Glutamatergic neuron (in vitro differentiated cells): ENCODE results near the gene ATOX1. TPM values are rescaled to one million over a fixed set of nuclear protein-coding genes. Genes with fewer than 3 reads are reported as not detected.

ENCODE experiments used
- DNase-seq: peaks from one replicate; pipeline ENCODE4 v3.0.0; 2022
- H3K27ac Mint-ChIP-seq: one replicate; pipeline ENCODE4 v1.8.0; 2020; ENCODE audit warnings: mild to moderate bottlenecking, mixed read lengths, inconsistent platforms; ENCODE audit not compliant: unreplicated experiment
- H3K27me3 Mint-ChIP-seq: one replicate; pipeline ENCODE4 v1.8.0; 2020; ENCODE audit warnings: mild to moderate bottlenecking, moderate library complexity, mixed read lengths, inconsistent platforms; ENCODE audit not compliant: unreplicated experiment
- H3K36me3 Mint-ChIP-seq: one replicate; pipeline ENCODE4 v1.8.0; 2020; ENCODE audit warnings: mild to moderate bottlenecking, mixed read lengths, inconsistent platforms; ENCODE audit not compliant: unreplicated experiment
- H3K4me1 Mint-ChIP-seq: one replicate; pipeline ENCODE4 v1.8.0; 2020; ENCODE audit warnings: mild to moderate bottlenecking, low read depth, mixed read lengths, inconsistent platforms; ENCODE audit not compliant: unreplicated experiment
- H3K4me3 Mint-ChIP-seq: one replicate; pipeline ENCODE4 v1.8.0; 2020; ENCODE audit warnings: mild to moderate bottlenecking, mixed read lengths, inconsistent platforms; ENCODE audit not compliant: unreplicated experiment
- H3K9me3 Mint-ChIP-seq: one replicate; pipeline ENCODE4 v1.8.0; 2020; ENCODE audit warnings: mild to moderate bottlenecking, moderate library complexity, mixed read lengths, inconsistent platforms; ENCODE audit not compliant: unreplicated experiment
- total RNA-seq: library from RNA; stranded (reverse); fragmentation: NEBNext Ultra II Directional; extraction: Animal tissue kit (Norgen Biotek cat#: 25700); gene quantifications from one replicate; pipeline ENCODE4 v1.2.1, GENCODE V29; 2021; ENCODE audit not compliant: unreplicated experiment
- TF ChIP-seq, protein P1 (sequence below): fragments of 200-600 bp; sonication (generic); IDR thresholded peaks from one replicate; pipeline ENCODE4 v1.5.0; 2021; ENCODE audit not compliant: partially characterized antibody, unreplicated experiment

The ATOX1 gene
- total RNA-seq, 1 donor from 2014 or later: 82.9 TPM

DNA sequence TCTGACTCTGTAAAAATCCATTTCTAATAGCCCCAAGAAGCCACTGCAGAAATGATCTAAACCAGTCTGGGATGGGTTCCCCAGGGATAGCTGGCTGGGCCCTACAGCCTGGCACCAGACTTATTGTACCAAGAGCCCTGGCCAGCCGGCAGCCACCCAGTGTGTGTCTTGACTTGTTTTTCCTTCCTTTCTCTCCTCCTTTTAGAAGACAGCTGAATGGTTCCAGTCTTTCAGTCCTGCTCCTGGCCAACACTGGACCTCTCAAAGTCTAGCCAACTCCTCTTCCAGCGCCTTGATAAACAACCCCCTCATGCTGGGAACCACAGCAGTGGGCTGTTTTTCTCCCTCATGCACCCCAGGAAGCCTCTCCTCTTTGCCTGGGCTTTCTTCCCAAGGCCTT, 34.1 kb downstream of the ATOX1 start:
- Mint-ChIP-seq H3K4me3 (no peak overlapping the region), H3K27ac (no peak overlapping the region), H3K27me3 (no peaks in the 10 kb centered on the region), H3K4me1 (peaks cover 6% of the 10 kb centered on the region), H3K9me3 (peaks cover 1% of the 10 kb centered on the region), H3K36me3 (no peaks in the 10 kb centered on the region)
- TF ChIP-seq, protein P1, sequence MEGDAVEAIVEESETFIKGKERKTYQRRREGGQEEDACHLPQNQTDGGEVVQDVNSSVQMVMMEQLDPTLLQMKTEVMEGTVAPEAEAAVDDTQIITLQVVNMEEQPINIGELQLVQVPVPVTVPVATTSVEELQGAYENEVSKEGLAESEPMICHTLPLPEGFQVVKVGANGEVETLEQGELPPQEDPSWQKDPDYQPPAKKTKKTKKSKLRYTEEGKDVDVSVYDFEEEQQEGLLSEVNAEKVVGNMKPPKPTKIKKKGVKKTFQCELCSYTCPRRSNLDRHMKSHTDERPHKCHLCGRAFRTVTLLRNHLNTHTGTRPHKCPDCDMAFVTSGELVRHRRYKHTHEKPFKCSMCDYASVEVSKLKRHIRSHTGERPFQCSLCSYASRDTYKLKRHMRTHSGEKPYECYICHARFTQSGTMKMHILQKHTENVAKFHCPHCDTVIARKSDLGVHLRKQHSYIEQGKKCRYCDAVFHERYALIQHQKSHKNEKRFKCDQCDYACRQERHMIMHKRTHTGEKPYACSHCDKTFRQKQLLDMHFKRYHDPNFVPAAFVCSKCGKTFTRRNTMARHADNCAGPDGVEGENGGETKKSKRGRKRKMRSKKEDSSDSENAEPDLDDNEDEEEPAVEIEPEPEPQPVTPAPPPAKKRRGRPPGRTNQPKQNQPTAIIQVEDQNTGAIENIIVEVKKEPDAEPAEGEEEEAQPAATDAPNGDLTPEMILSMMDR: no peak
- no peak for DNase-seq

DNA sequence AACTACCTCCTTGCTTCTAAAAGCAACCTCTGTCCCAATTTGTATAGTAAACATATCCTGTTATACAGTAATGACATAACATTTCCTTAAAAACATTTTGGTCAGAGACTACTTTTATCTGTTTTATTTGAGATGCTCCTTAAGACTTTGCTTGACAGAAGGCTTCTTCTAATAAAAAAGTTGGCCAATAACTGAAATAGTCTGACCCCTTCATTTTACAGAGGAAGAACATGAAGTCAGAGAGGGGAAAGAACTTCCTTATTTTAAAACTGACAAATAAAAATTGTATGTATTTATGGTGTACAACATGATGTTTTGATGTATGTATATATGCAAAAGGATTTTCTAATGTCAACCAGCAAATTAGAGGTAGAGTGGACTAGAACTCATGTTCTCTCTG, 35.9 kb downstream of the ATOX1 start:
- no peaks in the 10 kb centered on the region for H3K9me3 Mint-ChIP-seq
- no peak overlapping the region for H3K4me3 Mint-ChIP-seq
- H3K27me3 Mint-ChIP-seq: no peaks in the 10 kb centered on the region
- no peak for DNase-seq
- no peaks in the 10 kb centered on the region for H3K36me3 Mint-ChIP-seq
- peaks cover 10% of the 10 kb centered on the region for H3K4me1 Mint-ChIP-seq
- no peak overlapping the region for H3K27ac Mint-ChIP-seq
- TF ChIP-seq, protein P1: no peak

DNA sequence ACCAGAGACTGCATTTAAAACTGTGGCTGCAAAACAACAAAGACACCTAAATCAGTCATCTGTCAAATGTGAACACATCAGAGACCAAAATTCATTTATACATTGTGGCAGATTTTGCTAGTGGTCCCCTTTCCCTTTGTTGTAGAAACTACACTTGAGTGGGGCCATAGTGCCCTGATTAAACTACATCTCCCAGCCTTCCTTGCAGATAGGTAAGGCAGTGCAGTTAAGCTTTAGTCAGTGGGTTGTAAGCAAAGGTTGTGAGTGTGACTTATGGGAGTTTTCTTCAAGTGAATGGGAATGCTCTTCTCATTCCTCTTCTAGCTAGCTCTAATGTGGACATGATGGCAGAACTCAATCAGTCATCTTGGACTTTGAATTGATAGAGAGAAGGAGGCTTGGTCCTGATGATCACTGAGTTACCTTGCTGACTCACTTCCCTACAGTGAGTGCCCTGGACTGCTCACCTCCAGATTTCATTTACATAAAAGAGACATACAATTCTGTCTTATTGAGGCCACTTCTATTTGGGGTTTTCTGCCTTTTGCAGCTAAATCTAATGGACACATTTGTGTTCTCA, 36.5 kb downstream of the ATOX1 start:
- Mint-ChIP-seq H3K9me3 (no peaks in the 10 kb centered on the region), H3K27ac (no peak overlapping the region), H3K4me1 (peaks cover 14% of the 10 kb centered on the region), H3K36me3 (no peaks in the 10 kb centered on the region), H3K4me3 (no peak overlapping the region), H3K27me3 (no peaks in the 10 kb centered on the region)
- DNase-seq: no peak
- TF ChIP-seq, protein P1: no peak

DNA sequence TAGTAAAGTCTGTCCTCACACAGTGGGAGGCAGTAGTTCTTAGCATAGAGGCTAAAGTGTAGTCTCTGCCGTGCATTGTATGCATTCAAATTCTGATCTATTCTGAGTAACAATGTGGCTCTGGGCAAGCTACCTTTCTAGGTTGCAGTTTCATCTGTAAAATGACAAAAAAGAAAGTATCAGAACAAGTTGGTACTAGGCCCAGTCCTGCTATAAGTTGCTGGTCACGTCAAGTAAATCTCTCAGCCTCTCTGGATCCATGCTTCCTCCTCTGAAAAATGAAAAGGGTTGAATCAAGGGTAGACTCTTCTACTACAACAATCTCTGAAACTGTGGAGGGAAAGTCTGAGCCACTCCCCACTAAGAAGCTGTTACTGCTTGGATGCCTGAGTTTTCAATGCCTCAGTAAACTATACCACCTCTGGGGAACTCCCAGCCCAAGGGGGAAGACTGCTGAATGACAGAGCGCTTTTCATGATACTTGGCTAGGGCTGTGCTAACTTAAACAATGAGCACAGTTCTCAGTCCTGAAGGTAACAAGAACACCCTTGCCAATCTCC, 37.3 kb downstream of the ATOX1 start:
- no peaks in the 10 kb centered on the region for H3K9me3 Mint-ChIP-seq
- TF ChIP-seq, protein P1: no peak
- no peaks in the 10 kb centered on the region for H3K36me3 Mint-ChIP-seq
- H3K4me3 Mint-ChIP-seq: no peak overlapping the region
- H3K27ac Mint-ChIP-seq: no peak overlapping the region
- peaks cover 14% of the 10 kb centered on the region for H3K4me1 Mint-ChIP-seq
- no peaks in the 10 kb centered on the region for H3K27me3 Mint-ChIP-seq
- DNase-seq: no peak

DNA sequence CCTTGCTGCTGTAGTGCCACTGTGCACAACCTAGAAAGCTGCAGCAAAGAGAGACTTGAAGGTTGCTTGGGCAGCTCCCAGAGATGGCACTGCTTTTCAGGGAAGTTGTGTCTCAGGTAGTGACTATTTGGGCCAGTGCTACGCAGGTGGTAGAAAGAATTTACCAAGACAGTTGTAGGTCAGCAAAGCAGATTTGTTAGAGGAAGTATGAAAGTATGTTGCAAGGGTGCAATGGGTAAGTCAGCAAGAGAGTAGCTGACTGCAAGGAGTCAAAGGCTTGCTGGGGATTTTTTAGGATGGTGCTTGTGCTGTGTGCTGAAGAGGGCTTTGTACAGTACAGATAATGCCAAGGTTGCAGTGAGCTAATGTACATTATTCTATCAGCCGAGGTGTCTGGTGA, 38.2 kb downstream of the ATOX1 start:
- DNase-seq: no peak
- Mint-ChIP-seq H3K9me3 (no peaks in the 10 kb centered on the region), H3K27ac (no peak overlapping the region), H3K4me1 (peaks cover 14% of the 10 kb centered on the region), H3K36me3 (no peaks in the 10 kb centered on the region), H3K27me3 (no peaks in the 10 kb centered on the region), H3K4me3 (no peak overlapping the region)
- TF ChIP-seq, protein P1: no peak
